ENCODE data around the gene PECR. TPM values are rescaled to one million over a fixed set of nuclear protein-coding genes. Genes with fewer than 3 reads are reported as not detected.
A peak's percentile ranks its signal among the peaks of the same experiment; 100 is the strongest.

The PECR gene
- total RNA-seq, 1 experiment from 2014 or later: 16.3 TPM

- H3K4me1 ChIP-seq (ENCODE audit: control insufficient read depth in 1 of 2, insufficient read depth in 2 of 2, low read length in 2 of 2): peaks cover 7 to 30% of the 10 kb centered on the region in 2 experiments; a peak in 3 of 4 replicates
- H3K9me3 ChIP-seq (ENCODE audit: control insufficient read depth in 1 of 2, insufficient read depth in 1 of 2, low read depth in 1 of 2, low read length in 2 of 2): no peaks in the 10 kb centered on the region
- H3K79me2 ChIP-seq (ENCODE audit: insufficient read depth, low read length): peaks cover 59% of the 10 kb centered on the region
- BruUV-seq (replicated peaks): no TSS peak
- peak overlapping the region; percentile 77 for H3K4me2 ChIP-seq (ENCODE audit: low read length)
- H3K27me3 ChIP-seq (ENCODE audit: insufficient read depth, low read length): no peaks in the 10 kb centered on the region
- peaks cover 20 to 43% of the 10 kb centered on the region in 2 experiments; a peak in 3 of 4 replicates for H3K36me3 ChIP-seq (ENCODE audit: control insufficient read depth in 1 of 2, insufficient read depth in 2 of 2, low read length in 2 of 2)
- H3K9ac ChIP-seq (ENCODE audit: low read length): peak overlapping the region; percentile 90
- ChIA-PET RAD21 (ENCODE audit: low non-redundant PET in 1 of 2, low total read pairs in 2 of 2, uncharacterized antibody in 2 of 2, unreplicated experiment in 2 of 2) (no interaction called here), CTCF (no interaction called here), POLR2A (interaction anchor here (1.0 kb wide), 1 partner anchor 29 kb away, joined by 4 read pairs; the partner anchor contains the start of genes PECR and TMEM169)
- H3K27ac ChIP-seq (ENCODE audit: low read depth, low read length): peak overlapping the region; percentile 76; the same call in 1 of the 2 replicates
- H3K9me2 ChIP-seq (ENCODE audit: insufficient read depth): no peaks in the 10 kb centered on the region
- no peak for TF ChIP-seq JUND (IDR thresholded peaks at IDR 0.05)
- no peak for TF ChIP-seq CBX3 (IDR thresholded peaks at IDR 0.05; ENCODE audit: low read depth)
- TF ChIP-seq SIN3A (IDR thresholded peaks at IDR 0.05; ENCODE audit: low read depth): no peak
- TF ChIP-seq RAD21 (IDR thresholded peaks at IDR 0.05; ENCODE audit: low read depth): no peak
- TF ChIP-seq EZH2phosphoT487 (IDR thresholded peaks at IDR 0.05; ENCODE audit: borderline replicate concordance): no peak
- no peak for TF ChIP-seq YY1 (IDR thresholded peaks at IDR 0.05; ENCODE audit: extremely low read depth, insufficient replicate concordance, low read depth, low read length)
- TF ChIP-seq FOSL1 (IDR thresholded peaks at IDR 0.05; ENCODE audit: low read depth): no peak
- TF ChIP-seq TCF7L2 (IDR thresholded peaks at IDR 0.05; ENCODE audit: borderline replicate concordance, extremely low read depth, insufficient read depth, insufficient read length): no peak
- no peak for TF ChIP-seq CEBPB (IDR thresholded peaks at IDR 0.05; ENCODE audit: low read depth)
- no peak for TF ChIP-seq SRF (IDR thresholded peaks at IDR 0.05; ENCODE audit: low read depth)
- TF ChIP-seq ZNF274 (IDR thresholded peaks at IDR 0.05; ENCODE audit: low read depth, low read length): no peak
- peaks cover 12% of the 10 kb centered on the region; the same call in 1 of the 2 replicates for H4K20me1 ChIP-seq (ENCODE audit: insufficient read depth)
- intact Hi-C loops (cut with micrococcal nuclease): loop anchor here (1.0 to 5.0 kb wide), 3 partner anchors 292 to 556 kb away; no protein-coding TSS in a partner anchor
- ATAC-seq: no peak
- no peak overlapping the region for H2AFZ ChIP-seq (ENCODE audit: low read depth, low read length, poor library complexity, severe bottlenecking)
- DNase-seq (ENCODE audit: low read depth, low spot score): no peak
- H3K4me3 ChIP-seq (replicated peaks in 1 of 2; ENCODE audit: low read depth in 1 of 2, low read length in 2 of 2): peak overlapping the region; percentile 77 to 88
Measured at GRCh38 chr2:216110620-216111019, 29.0 kb upstream of the PECR start.
